Left lung (tissue), 10 donors: Measurements from ENCODE around the gene MTRR. TPM values are rescaled to one million over a fixed set of nuclear protein-coding genes. Genes with fewer than 3 reads are reported as not detected.
A peak's percentile ranks its signal among the peaks of the same experiment; 100 is the strongest.

Experiments used
- ATAC-seq: fragments of 200-7000 bp; cut with Tn5 transposase; one replicate; pipeline ENCODE4 v1.9.1; 2020; ENCODE audit warnings: moderate library complexity
- DNase-seq, 4 donors: peaks; one replicate each; pipeline ENCODE4 v3.0.0-alpha.2; 2013 to 2020
- H3K27ac ChIP-seq, 2 donors: fragments of 200-600 bp; sonication (generic) in 1 of 2; one replicate each; pipeline versions ENCODE4 v1.5.0 to v1.8.0; 2020 to 2021
- H3K27me3 ChIP-seq, 2 donors: fragments of 200-600 bp; sonication (generic) in 1 of 2; one replicate each; pipeline versions ENCODE4 v1.5.0 to v1.8.0; 2020 to 2021
- H3K36me3 ChIP-seq, 2 donors: fragments of 200-600 bp; sonication (generic) in 1 of 2; one replicate each; pipeline versions ENCODE4 v1.5.0 to v1.8.0; 2020 to 2021
- H3K4me1 ChIP-seq, 2 donors: fragments of 200-600 bp; one replicate each; pipeline ENCODE4 v1.8.0; 2021
- H3K4me3 ChIP-seq, 2 donors: fragments of 200-600 bp; sonication (generic) in 1 of 2; one replicate each; pipeline versions ENCODE4 v1.5.0 to v1.8.0; 2020 to 2021; ENCODE audit warnings: mild to moderate bottlenecking in 1 of 2
- H3K9me3 ChIP-seq, 2 donors: fragments of 200-600 bp; sonication (generic) in 1 of 2; one replicate each; pipeline versions ENCODE4 v1.5.0 to v1.8.0; 2020 to 2021
- intact Hi-C, 2 donors: fragments of 100-400 bp; cut with DNase I; formaldehyde crosslinking; loops; one replicate each; pipeline versions ENCODE4 v1.11.2 to v1.14.2; 2022
- polyA plus RNA-seq, 6 donors: library from polyadenylated mRNA; unstranded; fragments of 120-200 nt; gene quantifications; one replicate each; pipeline ENCODE4 v1.2.1, GENCODE V29; 2013; ENCODE audit not compliant: insufficient read length in 6 of 6
- total RNA-seq, 2 donors: library from RNA; stranded (reverse); fragmentation: NEBNext Ultra II Directional; extraction: Animal tissue kit (Norgen Biotek cat#: 25700); gene quantifications; one replicate each; pipeline ENCODE4 v1.2.1, GENCODE V29; 2021
- TF ChIP-seq, protein P1 (sequence below), 2 donors: fragments of 200-600 bp; sonication (generic) in 1 of 2; IDR thresholded peaks; one replicate each; pipeline versions ENCODE4 v1.5.0 to v1.8.0; 2021; ENCODE audit warnings: antibody characterized with exemption in 2 of 2
- donor health status: DM: no; HTN: yes; CAD: no.
- donor health status: DM: no; HTN: no; CAD: no.

MTRR gene
- total and polyA plus RNA-seq, 8 donors: 47.5 to 78.2 (median 63.5) TPM

DNA sequence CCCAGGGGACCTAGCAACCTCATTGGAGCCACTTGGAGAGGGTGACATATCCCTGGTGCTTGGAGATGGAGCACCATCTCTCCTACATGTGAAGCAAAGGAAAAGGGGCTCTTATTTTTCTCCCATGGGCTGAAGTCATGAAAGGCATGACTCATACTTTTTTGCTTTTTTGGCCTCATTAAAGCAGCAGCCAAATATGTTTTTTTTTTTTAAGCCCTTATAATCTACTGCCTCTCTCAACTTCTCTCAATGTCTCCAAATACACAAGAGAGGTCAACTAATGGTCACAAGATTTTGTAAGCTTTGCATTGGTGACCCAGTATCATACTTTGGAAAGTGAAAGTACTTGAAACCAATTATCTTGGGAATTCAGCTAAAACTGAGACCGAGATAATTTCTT lies 16.4 kb upstream of the MTRR start:
- H3K27ac ChIP-seq: no peak overlapping the region
- H3K4me1 ChIP-seq: peaks cover 0 to 14% of the 10 kb centered on the region in 2 donors
- no peak overlapping the region for H3K4me3 ChIP-seq
- no peak for ATAC-seq
- H3K9me3 ChIP-seq: no peaks in the 10 kb centered on the region
- intact Hi-C loops: no loop called here
- TF ChIP-seq, protein P1, sequence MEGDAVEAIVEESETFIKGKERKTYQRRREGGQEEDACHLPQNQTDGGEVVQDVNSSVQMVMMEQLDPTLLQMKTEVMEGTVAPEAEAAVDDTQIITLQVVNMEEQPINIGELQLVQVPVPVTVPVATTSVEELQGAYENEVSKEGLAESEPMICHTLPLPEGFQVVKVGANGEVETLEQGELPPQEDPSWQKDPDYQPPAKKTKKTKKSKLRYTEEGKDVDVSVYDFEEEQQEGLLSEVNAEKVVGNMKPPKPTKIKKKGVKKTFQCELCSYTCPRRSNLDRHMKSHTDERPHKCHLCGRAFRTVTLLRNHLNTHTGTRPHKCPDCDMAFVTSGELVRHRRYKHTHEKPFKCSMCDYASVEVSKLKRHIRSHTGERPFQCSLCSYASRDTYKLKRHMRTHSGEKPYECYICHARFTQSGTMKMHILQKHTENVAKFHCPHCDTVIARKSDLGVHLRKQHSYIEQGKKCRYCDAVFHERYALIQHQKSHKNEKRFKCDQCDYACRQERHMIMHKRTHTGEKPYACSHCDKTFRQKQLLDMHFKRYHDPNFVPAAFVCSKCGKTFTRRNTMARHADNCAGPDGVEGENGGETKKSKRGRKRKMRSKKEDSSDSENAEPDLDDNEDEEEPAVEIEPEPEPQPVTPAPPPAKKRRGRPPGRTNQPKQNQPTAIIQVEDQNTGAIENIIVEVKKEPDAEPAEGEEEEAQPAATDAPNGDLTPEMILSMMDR (IDR thresholded peaks at IDR 0.05): no peak
- H3K36me3 ChIP-seq: no peaks in the 10 kb centered on the region
- DNase-seq: no peak
- H3K27me3 ChIP-seq: peaks cover 0 to 47% of the 10 kb centered on the region in 2 donors

DNA sequence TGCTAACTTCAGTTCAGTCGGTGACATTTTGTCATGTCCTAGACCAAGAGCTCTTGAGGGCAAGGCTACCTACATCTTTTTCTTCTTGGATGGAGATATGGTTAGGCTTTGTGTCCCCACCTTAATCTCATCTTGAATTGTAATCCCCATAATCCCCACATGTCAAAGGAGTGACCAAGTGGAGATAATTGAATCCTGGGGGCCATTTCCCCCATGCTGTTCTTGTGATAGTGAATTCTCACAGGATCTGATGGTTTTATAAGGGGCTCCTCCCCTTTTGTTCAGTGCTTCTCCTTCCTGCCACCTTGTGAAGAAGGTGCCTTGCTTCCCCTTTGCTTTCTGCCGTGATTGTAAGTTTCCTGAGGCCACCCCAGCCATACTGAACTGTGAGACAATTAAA lies 16.0 kb upstream of the MTRR start:
- DNase-seq (no peak), ATAC-seq (no peak)
- Histone ChIP-seq H3K4me3 (no peak overlapping the region), H3K27ac (no peak overlapping the region), H3K4me1 (peaks cover 0 to 14% of the 10 kb centered on the region in 2 donors), H3K27me3 (peaks cover 0 to 43% of the 10 kb centered on the region in 2 donors), H3K36me3 (no peaks in the 10 kb centered on the region), H3K9me3 (no peaks in the 10 kb centered on the region)
- intact Hi-C loops: no loop called here
- TF ChIP-seq, protein P1 (IDR thresholded peaks at IDR 0.05): no peak

DNA sequence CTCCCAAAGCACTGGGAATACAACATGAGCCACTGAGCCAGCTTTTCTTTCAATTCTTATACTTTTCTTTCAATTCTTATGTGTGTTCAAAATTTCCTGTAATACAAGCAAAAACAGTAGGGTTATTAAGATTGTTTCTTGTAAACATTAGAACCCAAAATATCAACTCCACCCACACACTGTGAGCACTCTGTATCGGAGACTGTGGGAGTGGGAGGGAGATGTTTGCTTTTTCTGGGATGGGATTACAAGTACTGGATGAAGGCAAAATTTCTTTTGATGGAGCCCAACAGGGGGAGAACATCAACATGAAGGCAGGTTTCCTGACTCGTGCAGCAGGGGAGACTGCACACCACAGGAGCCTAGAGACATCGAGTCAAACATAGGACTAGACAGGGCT lies 13.3 kb upstream of the MTRR start:
- Histone ChIP-seq H3K9me3 (no peaks in the 10 kb centered on the region), H3K27me3 (peaks cover 0 to 16% of the 10 kb centered on the region in 2 donors), H3K4me1 (peaks cover 0 to 4% of the 10 kb centered on the region in 2 donors), H3K4me3 (no peak overlapping the region), H3K27ac (no peak overlapping the region), H3K36me3 (peaks cover 0 to 24% of the 10 kb centered on the region in 2 donors)
- DNase-seq (no peak), ATAC-seq (no peak)
- intact Hi-C loops: no loop called here
- TF ChIP-seq, protein P1 (IDR thresholded peaks at IDR 0.05): no peak

DNA sequence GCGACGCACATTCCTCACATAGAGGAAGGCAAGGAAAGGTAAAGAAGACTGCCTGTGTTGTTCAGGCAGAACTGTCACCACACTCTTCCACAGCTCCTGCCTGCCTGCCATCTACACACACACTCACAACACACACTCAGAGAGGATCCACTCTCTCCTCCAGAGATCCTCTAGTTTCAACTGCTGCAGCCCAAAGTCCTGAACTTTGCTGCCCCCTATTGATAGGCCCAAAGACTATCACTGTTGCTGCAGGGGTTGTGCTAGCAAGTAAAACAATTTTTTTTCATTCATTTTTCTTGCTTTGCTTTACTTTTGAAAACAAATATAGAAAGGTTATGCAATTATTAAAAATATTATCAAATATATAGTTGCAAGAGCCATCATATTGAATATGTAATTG lies 12.1 kb upstream of the MTRR start:
- DNase-seq: peak in 1 of 4 donors; percentile 45
- H3K27me3 ChIP-seq: peaks cover 0 to 4% of the 10 kb centered on the region in 2 donors
- peaks cover 0 to 36% of the 10 kb centered on the region in 2 donors for H3K36me3 ChIP-seq
- peak; percentile 91 for ATAC-seq
- H3K27ac ChIP-seq: no peak overlapping the region
- TF ChIP-seq, protein P1 (IDR thresholded peaks at IDR 0.05): peak; percentile 51 to 53
- intact Hi-C loops: no loop called here
- H3K4me1 ChIP-seq: no peaks in the 10 kb centered on the region
- no peak overlapping the region for H3K4me3 ChIP-seq
- H3K9me3 ChIP-seq: no peaks in the 10 kb centered on the region

DNA sequence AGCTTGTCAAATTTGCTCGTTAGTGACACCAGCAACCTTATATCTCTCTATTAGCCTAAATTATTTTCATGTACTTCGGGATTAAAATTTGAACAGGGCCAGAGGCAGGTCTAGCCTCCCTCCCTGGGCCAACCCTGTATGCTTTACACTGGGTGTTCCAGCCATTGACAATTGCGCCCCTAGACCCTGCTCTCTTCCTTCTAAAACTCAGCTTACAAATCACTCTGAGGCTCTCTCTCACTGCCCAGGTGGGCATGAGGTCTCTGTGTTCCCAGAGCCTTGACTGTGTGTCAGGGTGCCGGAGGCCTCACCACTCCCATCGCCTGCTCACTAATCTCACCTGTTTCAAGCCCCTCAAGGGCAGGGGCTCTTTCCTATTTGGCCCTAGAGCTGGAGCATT lies 11.6 kb upstream of the MTRR start:
- Histone ChIP-seq H3K4me3 (no peak overlapping the region), H3K27me3 (no peaks in the 10 kb centered on the region), H3K9me3 (no peaks in the 10 kb centered on the region), H3K4me1 (no peaks in the 10 kb centered on the region), H3K27ac (no peak overlapping the region), H3K36me3 (peaks cover 0 to 41% of the 10 kb centered on the region in 2 donors)
- TF ChIP-seq, protein P1 (IDR thresholded peaks at IDR 0.05): no peak
- intact Hi-C loops: no loop called here
- ATAC-seq (no peak), DNase-seq (no peak)
